Glomerular endothelial cell (primary cell): ENCODE results near the gene EFEMP2. TPM values are rescaled to one million over a fixed set of nuclear protein-coding genes. Genes with fewer than 3 reads are reported as not detected.
"Not testable (repeated sequence)": the region's sequence is repeated elsewhere in the genome, so short reads cannot be mapped to it uniquely, and the experiment has no call there.

Experiments used
- DNase-seq: peaks from one replicate; pipeline ENCODE4 v3.0.0-alpha.2; 2011; ENCODE audit warnings: low read depth, low spot score; ENCODE audit errors: extremely low read depth
- total RNA-seq: library from RNA; depleted of rRNA; stranded (reverse); fragments of >200 nt; gene quantifications from 2 replicates; pipeline ENCODE4 v1.2.3, GENCODE V29; 2015

Gene EFEMP2
- total RNA-seq, 1 donor from 2014 or later = 81.9 TPM

DNA sequence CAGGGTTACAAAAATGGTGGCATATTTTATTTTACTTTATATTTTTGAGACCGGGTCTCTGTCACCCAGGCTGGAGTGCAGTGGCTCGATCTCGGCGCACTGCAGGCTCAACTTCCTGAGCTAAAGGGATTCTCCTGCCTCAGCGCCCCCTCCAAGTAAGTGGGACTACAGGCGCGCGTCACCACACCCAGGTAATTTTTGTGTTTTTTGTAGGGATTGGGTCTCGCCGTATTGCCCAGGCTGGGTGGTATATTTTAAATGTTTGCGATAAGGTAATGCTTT lies 28.2 kb upstream of the EFEMP2 start:
- DNase-seq = no peak

DNA sequence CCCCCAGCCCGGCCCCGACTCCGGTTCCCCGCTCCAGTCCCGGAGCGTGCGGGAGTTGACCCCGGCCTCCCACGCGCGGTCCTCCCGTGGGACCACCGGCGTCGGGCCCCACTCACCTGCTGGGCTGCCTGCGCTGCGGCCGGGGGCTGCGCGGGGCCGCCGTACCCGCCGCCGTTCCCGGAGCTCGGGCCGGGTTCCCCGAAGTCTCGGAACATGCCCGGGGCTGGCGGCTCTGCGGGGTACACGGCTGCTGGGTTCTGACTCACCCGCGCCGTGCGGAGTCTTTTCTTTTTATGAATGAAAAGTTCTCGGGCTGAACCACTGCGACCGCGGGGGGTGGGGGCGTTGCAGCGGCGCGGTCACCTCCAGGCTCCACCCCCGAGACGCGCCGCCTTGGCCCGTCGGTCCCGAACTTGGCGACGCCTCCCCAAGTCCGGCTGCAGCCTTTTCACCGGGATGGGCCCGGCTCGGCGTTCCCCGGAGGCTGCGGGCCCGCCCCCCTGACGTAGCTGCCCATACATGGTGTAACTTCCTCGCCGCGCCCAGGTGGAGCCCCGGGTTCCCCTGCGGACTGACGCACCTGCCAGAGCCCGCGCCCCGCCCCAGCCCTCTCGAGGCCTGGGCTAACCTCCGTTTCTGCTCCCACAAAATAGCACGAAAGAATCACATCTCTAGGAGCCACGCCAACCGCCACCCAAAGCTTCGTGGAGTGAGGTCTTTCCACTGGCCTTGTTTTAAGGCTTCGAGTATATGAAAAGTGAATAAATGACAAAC lies 27.7 kb upstream of the EFEMP2 start, which contains the start of gene FOSL1:
Gene FOSL1 (minus strand): TSS at position 264 of the 774 bp plus-strand sequence. CDS start 49 bp downstream, at position 215.
- DNase-seq = no peak

DNA sequence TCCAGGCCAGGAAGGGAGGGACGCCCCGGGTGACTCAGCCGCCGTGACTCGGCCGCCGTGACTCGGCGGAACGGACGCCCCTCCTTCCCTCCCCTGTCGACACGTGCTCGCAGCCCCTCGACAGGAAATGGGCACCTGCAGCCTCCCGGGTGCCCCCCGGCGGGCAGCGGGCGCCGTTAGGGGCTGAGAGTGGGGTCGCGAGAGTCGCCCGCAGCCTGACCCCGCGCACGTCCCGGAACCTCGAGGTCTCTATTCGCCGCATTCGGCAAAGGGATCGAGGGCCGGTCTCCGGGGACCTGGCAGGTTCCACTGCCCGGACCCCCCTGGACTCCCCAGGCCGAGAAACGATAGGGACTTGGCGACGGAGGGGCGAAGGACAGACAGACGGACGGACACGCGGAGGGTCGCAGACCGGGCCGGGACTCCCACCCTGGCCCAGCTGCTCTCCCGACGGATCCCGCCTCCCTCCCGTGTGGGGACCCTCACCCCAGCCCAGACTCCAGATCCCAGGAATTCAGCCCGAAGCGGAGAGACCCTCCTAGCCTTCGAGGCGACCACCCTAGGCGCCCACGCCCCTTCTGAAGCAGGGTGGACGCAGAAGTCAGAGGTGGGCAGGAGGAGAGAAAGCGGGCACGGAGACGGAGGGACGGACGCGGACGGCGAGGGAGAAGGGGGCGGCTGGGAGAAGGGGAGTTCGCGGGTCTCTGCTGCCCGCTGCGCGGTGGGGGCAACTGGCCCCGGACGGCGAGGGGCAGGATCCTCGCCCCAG lies 26.9 kb upstream of the EFEMP2 start:
- no peak for DNase-seq

DNA sequence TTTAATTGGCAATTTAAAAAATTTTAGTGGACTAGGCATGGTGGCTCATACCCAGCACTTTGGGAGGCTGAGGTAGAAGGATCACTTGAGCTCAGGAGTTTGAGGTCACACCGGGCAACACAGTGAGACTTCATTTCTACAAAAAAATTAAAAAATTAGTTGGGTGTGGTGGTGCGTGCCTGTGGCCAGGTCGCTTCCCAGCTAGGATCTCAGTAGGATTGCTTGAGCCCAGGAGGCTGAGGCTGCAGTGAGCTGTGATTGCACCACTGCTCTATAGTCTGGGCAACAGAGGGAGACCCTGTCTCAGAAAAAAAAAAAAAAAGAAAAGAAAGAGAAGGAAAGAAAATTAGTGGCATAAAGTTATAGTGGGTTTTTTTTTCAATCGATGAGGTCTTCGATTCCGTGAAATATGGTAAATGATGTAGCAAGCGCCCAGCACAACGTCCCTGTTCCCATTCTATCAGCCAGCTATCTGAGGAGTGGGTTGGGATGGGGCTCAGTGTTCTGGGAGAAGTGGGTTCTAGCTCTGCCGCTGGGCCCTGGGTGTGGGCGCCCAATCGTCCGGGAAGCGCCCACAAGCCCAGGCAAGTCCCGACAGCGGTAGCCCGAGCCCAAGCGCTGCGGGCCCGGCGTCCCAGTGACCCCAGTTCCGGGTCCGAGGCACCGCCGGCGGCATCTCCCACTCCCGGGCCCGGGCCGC lies 26.2 kb upstream of the EFEMP2 start:
- no peak for DNase-seq

DNA sequence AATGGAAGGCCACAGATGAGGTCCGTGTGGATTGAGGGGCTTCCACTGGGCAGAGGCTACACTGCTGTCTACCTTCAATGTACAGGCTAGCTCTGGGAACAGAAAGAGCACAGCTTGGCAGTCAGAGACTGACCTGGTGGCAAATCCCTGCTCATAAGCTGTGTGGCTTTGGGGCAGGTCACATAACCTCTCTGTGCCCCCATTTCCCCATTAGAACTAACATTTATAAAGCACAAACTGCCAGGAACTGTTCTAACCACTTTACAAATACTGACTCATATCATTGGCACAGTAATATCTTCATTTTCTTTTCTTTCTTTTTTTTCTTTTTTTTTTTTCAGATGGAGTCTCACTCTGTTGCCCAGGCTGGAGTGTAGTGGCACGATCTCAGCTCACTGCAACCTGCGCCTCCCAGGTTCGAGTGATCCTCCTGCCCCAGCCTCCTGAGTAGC lies 24.4 kb upstream of the EFEMP2 start:
- no peak for DNase-seq

DNA sequence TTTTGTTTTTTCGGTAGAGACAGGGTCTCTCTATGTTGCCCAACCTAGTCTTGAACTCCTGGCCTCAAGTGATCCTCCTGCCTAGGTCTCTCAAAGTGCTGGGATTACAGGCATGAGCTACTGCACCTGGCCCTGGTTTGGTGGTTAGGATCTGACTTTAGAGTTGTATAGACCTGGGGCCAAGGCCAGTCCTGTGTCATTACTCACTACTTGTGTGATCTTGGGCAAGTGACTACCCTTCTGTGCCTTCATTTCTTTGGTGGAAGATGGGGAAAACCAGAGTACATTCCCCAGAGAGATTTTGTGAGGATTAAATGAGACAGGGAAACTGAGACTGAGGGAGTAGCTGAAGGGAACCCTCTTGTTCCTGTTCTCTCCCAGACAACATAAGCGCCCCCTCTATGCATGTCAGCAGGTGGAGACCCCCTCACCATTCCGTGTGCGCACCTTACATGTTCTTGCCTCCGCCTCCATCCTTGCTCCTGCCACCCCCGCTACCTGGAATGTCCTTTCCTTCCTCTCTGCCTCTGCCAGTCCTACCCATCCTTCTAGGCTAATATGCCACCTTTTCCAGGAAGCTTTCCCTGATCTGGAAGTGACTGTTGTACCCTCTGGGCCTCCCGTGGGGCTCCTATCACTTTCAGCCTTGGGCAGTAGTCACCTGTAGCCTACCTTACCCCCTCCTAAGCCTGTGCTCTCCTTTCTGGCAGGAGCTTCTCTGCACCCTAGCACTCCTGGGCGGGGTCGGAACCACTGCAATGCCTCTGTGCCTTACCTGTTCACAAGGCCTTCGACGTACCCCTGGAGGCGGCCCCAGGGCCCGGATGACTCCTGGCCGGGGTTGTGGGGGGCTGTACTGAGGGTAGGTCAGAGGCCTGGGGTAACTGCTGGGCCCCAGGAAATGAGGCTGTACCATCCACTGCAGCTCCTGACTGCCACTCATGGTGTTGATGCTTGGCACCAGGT lies 23.7 kb upstream of the EFEMP2 start:
- DNase-seq = no peak

DNA sequence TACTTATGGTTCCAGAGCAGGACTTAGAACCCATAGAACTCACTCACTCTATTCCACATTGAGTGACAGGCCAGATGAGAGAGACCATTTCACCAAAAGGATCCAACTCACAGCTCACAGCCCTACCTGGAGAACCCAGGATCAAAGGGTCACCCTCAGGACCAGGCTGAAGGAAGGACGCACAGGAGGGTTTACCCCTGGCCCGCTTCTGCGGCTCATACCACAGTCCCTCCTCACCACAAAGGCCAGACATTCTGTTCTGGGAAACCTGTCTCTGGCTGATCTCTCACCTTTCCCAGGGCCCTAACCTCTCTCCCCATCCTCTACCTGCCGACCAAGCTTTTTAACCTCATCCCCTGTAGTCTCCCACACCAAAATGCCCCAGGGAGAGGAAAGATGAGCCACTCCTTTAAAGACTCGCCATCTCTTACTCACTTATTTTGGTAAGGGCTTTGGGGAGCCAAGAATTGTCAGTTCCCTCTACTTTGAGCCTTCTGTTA lies 22.9 kb upstream of the EFEMP2 start:
- no peak for DNase-seq

DNA sequence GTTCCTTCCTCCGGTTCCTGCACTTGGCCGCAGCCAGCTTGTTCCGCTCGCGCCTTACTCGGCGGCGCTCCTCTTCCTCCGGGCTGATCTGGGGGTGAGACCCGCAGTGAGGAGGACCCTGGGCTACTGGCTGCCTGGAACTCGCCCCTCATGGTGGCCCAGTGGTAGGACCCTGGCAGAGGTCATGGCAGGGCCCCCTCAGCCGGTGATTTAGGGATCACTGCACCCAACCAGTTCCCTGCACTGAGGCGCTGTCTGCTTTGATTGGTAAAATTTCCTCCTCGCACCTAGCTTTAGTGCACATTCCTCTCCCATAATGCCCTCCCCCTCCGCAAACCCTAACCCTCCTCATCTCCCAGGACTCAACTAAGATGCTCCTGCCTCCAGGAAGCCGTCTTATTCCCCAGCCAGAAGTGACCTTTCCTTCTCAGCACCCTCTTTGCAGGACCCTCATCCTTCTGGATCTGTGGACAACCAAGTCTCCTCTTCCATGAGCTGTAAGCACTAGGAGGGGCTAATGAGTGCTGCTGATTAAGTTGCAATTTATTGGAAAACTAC lies 21.5 kb upstream of the EFEMP2 start:
- DNase-seq = no peak

DNA sequence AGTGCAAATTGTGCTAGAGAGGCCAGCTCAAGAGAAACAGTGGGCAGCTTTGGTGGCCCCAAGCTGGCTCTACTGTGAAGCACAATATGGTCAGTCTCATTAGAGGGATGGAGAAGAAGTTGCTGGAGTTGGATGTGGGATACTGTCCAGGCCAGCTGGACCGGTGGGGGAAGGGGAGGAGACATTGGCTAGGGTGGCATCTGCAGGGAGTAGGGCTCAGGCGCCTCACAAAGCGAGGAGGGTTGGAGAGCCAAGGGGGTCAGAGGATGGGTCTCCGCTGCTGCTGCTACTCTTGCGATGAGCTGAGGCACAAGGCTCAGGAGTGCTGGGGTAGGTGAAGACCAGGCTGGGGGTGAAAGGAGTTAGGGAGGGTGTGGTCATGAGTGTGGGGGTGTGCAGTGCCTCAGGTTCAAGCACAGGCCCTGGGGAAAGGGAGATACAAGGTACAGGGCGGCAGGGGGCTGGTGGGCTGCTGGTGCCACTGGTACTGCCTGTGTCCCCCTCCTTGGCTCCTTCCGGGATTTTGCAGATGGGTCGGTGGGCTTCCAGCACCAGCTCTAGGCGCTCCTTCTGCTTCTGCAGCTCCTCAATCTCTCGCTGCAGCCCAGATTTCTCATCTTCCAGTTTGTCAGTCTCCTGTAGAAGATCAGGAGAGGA lies 20.2 kb upstream of the EFEMP2 start:
- no peak for DNase-seq

DNA sequence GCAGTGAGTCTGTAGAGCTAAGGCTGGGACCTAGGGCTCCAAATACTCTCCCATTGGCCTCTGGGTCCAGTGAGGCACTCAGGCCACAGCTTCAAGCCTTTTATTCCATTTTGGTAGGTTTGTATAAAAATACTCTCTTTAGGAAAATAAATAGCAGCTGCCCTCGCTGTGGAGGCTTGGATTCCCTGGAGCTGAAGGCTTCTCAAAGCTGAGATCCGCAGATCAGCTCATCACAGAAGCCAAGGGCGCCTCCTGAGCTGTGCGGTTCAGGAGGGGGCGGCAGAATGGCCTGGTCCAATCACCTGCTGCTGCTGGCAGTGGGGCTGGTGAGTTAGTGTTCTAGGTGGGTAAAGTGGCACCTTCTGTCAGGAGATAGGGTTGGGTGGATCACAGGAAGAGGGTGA lies 19.5 kb upstream of the EFEMP2 start:
- not testable (repeated sequence) for DNase-seq

DNA sequence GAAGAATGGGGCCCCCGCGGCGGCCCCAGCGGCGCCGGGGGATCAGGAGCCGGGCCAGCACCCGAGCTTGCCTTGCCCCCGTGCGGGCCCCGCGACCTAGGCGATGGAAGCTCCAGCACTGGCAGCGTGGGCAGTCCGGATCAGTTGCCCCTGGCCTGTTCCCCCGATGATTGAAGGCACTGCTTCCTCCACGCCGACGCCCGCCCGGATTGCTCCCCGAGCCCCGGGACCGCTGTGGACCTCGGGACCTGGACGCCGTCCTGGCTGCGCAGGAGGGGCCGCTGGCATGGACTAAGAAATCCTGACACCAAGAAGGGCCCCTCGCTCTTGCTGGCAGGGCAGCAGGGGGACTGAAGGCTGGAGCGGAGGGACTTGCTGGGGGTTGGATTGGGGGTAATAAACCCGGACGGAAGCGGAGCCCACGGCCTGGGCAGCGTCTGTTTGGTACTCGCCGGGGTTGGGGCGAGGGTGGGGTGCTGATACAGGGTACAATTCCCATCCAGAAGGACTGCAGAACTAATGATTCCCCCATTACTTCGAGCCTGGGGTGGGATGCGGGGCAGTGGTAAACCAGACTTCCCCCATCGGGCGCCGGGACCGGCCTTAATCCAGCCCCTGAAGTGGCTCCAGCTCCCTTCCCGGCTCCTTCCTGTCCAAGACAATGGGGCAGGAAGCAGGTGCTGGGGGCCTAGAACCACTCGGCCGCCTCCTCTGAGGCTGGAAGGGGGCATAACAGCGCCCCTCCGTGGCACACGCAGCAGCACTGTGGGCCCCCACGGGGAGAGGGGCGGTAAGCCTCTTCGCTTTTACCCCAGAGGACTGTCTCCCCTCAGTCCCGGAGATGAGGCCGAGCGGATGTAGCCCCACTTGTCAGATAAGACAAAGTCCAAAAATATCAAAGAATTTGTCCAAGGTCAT lies 18.9 kb upstream of the EFEMP2 start:
- no peak for DNase-seq

DNA sequence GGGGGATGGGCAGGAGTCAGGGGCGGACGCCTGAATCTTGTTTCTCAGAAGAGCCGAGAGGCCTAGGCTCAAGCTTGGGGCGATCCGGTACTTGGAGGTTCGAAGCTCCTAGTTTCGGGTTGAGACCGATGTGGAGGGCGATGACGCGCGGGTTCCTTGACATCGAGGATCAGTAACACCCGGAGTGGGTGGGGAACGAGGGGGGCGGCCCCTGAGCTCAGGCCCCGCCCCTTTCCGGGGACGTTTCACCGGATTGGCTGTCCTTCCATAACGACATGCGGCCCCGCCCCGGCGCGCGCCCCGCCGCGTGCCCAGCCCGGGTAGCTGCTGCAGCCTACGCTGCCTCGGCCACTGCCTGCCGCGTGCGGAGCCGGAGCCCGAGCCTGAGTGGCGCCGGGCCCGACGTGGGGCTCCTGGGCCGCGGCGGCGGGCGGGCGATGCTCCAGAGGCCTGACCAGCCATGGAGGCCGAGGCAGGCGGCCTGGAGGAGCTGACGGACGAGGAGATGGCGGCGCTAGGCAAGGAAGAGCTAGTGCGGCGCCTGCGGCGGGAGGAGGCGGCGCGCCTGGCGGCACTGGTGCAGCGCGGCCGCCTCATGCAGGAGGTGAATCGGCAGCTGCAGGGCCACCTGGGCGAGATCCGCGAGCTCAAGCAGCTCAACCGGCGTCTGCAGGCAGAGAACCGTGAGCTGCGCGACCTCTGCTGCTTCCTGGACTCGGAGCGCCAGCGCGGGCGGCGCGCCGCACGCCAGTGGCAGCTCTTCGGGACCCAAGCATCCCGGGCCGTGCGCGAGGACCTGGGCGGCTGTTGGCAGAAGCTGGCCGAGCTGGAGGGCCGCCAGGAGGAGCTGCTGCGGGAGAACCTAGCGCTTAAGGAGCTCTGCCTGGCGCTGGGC lies 18.0 kb upstream of the EFEMP2 start, which contains the start of gene CCDC85B:
Gene CCDC85B (plus strand): TSS at position 350 of the 895 bp plus-strand sequence. CDS start 111 bp downstream, at position 461.
- DNase-seq = no peak

DNA sequence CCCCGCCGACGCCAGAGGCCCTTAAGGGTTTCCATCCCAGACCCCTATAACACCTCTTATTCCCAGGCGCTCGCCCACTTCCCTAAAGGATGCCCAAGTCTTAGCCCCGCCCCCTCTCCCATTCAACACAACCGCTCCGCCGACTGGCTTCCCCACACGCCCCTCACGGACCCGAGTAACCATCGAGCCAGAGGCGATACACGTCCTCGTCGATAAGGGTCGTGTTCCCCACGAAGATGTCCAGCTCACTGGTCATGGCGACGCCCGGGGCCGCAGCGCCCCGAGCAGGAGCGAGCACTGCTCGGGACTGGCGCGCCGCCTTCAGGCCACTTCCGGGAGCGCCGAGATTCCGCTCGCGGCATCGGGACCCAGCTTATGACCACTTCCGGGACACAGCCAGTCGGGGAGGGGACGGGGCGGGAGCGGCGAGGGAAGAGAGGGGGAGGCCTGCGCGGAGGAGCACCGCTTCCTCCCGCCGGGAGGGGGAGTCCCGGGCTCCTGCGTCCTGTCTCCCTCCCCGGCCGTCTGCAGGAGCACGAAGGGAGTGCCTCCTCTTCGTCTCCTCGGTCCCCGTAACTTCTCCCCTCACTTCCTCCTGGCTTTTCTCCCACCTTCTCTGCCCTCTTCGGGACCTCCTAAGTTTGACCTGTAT lies 15.7 kb upstream of the EFEMP2 start, which contains the start of gene FIBP:
Gene FIBP (minus strand): TSS at position 309 of the 652 bp plus-strand sequence. CDS start 53 bp downstream, at position 256.
- DNase-seq = no peak

DNA sequence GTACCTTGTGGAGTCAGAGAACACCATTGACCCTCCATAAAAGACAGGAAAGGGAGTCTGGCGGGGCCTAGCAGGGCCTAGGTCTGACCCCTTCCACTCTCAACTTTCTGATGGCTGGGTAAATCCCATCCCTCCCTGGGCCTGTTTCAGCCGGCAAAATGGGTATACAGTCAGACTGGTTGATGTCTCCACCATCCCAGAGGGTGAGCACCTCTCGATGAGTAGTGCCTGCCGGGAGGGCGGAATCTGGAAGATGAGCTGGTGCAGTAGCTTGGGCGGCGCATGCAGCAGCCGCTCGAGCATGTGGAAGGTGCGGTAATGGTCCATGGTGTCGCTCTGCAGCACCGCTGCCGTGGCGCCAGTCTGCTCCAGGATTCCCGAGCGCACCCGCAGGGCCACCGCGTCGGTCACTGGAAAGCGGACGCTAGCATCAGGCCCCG lies 15.1 kb upstream of the EFEMP2 start:
- DNase-seq = no peak

DNA sequence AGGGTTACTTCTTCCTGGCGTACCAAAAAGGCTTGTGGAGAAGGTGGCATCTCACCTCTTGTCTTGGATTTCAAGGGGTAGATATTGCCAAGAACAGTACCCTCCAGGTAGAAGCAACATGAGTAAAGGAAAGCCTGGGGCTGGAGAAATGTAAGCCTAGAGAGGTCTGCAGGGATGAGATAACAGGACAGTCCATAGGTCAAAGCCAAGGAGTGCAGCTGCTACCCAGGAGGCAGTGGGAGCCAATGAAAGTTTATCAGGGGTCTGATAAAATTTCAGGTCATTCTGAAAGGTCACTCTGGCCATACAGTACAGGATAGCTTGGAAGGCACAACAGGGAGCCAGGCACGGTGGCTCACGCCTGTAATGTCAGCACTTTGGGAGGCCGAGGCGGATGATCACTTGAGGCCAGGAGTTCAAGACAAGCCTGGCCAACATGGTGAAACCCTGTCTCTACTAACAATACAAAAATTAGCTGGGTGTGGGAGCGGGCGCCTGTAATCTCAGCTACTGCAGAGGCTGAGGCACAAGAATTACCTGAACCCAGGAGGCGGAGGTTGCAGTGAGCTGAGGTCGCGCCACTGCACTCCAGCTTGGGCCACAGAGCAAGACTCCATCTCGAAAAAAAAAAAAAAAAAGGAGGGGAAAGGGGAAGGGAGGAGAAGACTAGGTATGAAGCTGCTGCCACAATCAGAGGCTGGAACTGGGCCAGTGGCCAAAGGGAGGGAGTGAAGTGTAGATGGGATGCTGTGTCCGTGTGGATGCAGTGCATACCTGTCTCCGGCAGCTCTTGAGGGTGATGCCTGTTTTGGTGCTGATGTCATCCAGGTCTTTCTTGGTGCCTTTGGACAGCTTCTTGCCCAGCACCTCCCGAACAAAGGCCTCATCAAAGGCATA lies 14.5 kb upstream of the EFEMP2 start:
- no peak for DNase-seq
